ENCODE results near the gene EEF1AKMT3.

The EEF1AKMT3 gene

GRCh38 chr12:57772429-57773322 lies at the start of gene EEF1AKMT3:
EEF1AKMT3 (plus strand) TSS chr12:57772614; CDS start chr12:57772725, 111 bp downstream.
- no peak for DNase-seq
- ATAC-seq: peak; percentile 46
- no peaks in the 10 kb centered on the region for H3K9me3 Mint-ChIP-seq
- H3K4me3 Mint-ChIP-seq: peak within 1 kb of the TSS; percentile 99
- peaks cover 30% of the 10 kb centered on the region for H3K4me1 Mint-ChIP-seq
- no peaks in the 10 kb centered on the region for H3K27me3 Mint-ChIP-seq
- H3K27ac Mint-ChIP-seq: peak within 1 kb of the TSS; percentile 98 to 99

DNA sequence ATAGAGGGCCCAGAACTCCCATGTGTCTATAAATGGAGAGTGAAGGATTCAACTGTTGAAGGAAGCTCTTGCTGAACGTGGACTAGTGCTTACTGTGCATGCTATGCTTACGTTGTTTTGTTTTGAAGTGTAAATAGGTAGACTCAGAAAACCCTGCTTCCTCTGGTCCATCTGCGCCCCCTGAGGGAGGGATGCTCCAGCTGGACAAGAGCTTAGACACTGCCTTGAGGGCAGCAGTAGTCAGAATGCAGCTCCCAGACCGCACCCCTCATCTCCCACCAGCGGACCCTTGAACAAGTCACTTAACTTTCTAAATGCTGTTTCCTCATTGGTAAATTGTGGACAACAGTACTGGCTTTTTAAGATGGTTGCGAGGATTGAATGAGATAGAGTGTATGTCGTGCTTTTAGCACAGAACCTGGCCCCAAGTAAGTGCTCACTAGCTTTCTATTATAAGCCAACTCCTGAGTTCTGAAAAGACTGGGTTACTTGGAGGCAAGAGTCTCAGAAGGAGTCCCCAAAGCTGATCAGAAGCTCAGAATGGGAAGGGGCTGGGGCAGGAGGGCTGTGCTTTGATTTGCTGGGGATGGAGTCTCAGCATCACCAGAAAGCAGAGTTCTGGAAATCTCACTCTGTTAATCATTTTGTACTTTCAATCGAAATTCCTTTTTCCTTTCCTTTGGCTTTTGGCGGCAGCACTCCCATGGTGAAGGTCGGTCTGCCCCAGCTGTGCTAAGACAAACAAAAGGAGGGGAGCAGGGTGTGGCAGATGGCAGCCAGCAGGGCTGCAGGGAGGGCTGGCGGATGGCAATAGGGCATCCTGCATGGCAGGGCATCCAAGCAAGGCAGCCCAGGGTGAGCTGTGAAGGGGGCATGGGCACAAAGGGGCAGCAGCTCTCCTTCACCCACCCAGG lies 49.4 kb upstream of the EEF1AKMT3 start:
- H3K9me3 Mint-ChIP-seq: no peaks in the 10 kb centered on the region
- H3K4me3 Mint-ChIP-seq: no peak overlapping the region
- no peak for ATAC-seq
- no peaks in the 10 kb centered on the region for H3K27me3 Mint-ChIP-seq
- H3K27ac Mint-ChIP-seq: no peak overlapping the region
- no peak for DNase-seq
- H3K4me1 Mint-ChIP-seq: peaks cover 12% of the 10 kb centered on the region

- Mint-ChIP-seq H3K9me3 (no peaks in the 10 kb centered on the region), H3K4me3 (no peak overlapping the region), H3K4me1 (peaks cover 12% of the 10 kb centered on the region), H3K27me3 (no peaks in the 10 kb centered on the region), H3K27ac (no peak overlapping the region)
- ATAC-seq (no peak), DNase-seq (no peak)
Measured at GRCh38 chr12:57723630-57723962, 48.8 kb upstream of the EEF1AKMT3 start.

DNA sequence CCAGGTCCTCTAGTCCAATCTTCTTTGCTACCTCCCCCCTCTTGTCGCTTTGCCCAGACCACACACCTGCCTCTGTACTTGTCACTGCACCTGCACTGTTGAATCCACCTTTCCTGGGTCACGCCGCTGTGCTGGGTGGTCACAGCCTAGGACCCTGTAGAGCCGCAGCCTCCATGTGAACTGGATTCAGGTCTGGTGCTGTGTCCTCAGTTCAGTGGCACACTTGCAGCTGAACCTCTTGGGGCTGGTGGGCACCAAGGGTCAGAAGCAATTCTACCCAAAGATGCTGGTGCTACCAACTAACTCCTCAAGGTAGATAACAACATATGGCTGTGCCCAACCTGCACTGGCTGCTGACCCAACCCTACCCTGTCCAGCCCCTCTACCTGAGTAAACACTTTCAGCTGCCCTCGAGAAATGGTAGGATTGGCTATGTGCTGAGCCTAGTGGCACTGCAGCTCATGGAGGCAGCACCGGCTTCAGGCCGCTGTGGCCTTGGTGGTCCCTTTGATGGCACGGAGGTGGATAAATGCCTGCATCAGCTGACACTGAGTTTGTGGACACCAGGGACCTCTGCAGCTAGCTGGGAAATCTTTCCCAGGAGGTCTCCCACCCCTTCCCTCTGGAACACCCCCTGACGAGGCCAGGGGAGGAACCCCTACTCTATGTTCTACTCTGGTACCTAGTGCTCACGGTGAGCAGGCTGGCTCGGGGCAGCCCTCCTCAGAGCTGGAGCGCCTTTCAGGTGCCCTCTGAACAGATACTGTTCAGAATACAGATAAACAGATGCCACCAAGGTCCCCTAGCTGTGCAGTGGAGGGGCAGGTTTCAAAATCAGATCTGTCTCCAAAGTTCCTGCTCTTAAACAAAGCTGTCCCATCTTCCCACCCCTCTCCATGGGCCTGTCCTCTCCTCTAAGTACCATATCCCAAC lies 48.1 kb upstream of the EEF1AKMT3 start:
- Mint-ChIP-seq H3K27ac (no peak overlapping the region), H3K4me1 (peaks cover 12% of the 10 kb centered on the region), H3K9me3 (no peaks in the 10 kb centered on the region), H3K27me3 (no peaks in the 10 kb centered on the region), H3K4me3 (no peak overlapping the region)
- DNase-seq: no peak
- ATAC-seq: no peak

GRCh38 chr12:57724936-57725740 lies 47.3 kb upstream of the EEF1AKMT3 start:
- ATAC-seq (no peak), DNase-seq (no peak)
- H3K27ac Mint-ChIP-seq: peak overlapping the region in 1 of 2 donors; percentile 51
- no peak overlapping the region for H3K4me3 Mint-ChIP-seq
- H3K9me3 Mint-ChIP-seq: no peaks in the 10 kb centered on the region
- peaks cover 12% of the 10 kb centered on the region for H3K4me1 Mint-ChIP-seq
- H3K27me3 Mint-ChIP-seq: no peaks in the 10 kb centered on the region

DNA sequence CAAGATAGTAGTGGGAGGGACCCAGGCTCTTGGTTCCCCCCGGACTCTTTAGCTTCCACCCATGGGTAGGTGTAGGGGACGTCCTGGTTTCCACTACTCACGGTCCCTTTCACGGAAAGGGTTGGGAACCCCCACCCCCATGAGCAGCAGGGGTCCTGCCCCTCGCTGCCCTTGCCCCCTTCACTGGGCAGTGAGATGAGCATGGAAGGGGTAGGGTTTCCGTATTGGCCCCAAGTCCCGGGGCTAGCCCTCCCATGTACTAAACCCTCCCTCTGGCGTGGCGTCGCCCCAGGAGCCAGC lies 46.6 kb upstream of the EEF1AKMT3 start:
- Mint-ChIP-seq H3K9me3 (no peaks in the 10 kb centered on the region), H3K4me3 (no peak overlapping the region), H3K27me3 (no peaks in the 10 kb centered on the region), H3K4me1 (peaks cover 12% of the 10 kb centered on the region), H3K27ac (peak overlapping the region in 1 of 2 donors; percentile 75)
- ATAC-seq (no peak), DNase-seq (no peak)

DNA sequence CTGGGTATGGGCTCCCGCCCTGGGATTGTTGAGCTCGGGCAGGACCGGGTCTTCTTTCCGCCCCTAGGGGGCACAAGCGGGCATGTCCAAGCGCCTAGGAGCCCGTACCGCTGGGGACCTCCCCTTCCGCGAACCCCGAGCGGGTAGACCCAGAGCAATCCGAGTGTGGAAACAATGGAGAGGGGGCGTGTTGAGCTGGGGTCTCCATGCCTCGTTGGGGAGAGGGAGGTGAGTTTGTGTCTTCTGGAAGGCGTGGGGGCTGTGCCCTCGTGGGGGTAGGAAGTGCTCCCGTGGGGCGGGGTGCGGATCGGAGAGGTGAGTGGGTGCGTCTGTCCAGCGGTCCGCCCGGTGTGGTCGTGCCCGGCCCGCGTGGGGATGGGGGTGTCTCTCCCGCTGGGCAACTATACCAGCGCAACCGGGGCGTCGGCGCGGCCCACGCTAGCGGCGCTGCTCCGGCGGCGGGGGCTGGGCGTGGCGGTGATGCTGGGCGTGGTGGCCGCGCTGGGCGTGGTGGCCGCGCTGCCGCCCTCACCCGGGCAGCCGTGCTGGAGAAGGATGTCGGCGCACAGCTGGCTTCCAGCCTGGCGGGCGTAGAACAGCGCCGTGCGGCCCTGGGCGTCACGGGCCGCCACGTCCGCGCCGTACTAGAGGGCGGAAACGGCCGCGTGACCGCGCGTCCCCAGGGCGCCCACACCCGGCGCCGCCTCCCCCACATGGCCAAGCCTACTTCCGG lies 46.1 kb upstream of the EEF1AKMT3 start:
- Mint-ChIP-seq H3K27me3 (no peaks in the 10 kb centered on the region), H3K4me1 (peaks cover 12% of the 10 kb centered on the region), H3K9me3 (no peaks in the 10 kb centered on the region), H3K4me3 (peak overlapping the region in 1 of 2 donors; percentile 34), H3K27ac (peak overlapping the region in 1 of 2 donors; percentile 75)
- ATAC-seq: peak; percentile 52
- DNase-seq: no peak

DNA sequence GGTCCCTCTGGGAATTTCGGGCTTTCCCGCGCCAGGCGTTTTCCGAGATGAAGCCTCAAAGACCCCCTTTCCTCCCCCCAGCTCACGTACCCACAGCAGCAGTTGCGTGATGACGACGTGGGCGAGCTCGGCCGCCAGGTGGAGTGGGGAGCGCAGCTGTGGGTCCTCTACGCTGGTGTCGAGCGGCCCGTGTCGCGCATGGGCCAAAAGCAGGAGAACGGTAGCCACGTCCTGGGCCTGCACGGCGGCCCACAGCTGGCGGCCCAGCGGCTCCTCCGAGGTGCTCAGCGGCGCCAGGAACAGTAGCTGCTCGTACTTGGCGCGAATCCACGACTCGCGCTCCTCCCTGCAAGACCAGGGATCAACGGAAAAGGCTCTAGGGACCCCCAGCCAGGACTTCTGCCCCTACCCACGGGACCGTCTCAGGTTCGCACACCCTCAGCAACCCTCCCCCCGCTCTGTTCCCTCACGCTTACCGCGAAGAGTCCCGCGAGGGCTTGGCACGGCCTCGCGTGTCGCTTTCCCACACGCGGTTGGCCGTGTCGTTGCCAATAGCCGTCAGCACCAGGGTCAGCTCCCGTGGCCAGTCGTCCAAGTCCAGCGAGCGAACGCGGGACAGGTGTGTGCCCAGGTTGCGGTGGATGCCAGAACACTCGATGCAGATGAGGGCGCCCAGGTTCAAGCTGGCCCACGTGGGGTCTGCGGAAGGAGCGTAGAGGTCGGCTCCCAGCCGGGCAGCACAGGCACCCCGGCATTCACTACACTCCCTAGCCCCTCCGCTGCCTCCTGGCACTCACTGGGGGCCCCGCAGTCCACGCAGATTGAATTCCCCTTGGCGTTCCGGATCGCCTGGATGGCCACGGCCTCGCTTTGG lies 45.3 kb upstream of the EEF1AKMT3 start:
- DNase-seq (peak in 1 of 2 donors; percentile 12), ATAC-seq (no peak)
- Mint-ChIP-seq H3K4me1 (peaks cover 8% of the 10 kb centered on the region), H3K27ac (peak overlapping the region in 1 of 2 donors; percentile 51), H3K9me3 (no peaks in the 10 kb centered on the region), H3K27me3 (no peaks in the 10 kb centered on the region), H3K4me3 (no peak overlapping the region)

DNA sequence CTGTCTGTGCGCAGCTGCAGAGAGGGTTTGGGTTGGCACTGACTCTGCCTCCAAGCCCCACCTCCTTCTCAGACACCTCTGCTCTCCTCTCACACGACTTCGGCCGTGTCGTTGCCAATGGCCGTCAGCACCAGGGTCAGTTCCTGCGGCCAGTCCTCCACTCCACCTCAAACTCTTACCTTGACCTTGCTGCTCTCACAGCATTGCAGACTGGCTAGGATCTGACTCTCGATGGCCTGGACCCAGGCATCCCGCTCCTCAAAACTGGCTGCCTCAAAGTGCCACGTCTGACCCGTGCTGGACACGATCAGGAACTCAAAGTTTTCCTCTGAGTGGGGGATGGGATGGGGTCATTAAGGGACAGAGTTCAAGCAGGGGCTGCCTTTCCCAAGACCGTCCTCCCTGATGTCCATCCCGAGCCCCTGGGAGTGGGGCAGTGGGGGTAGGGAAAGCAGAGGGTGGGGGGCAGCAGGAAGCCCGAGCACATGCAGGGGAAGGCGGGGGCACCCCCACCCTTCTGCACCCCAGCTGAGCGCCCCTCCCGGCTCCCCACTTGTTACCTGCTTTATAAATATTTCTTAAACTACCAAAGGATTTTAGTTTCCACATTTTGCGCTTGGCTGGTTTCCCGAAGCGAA lies 44.5 kb upstream of the EEF1AKMT3 start:
- peak in 1 of 2 donors; percentile 8 for DNase-seq
- peak overlapping the region in 1 of 2 donors; percentile 79 for H3K27ac Mint-ChIP-seq
- peaks cover 8% of the 10 kb centered on the region for H3K4me1 Mint-ChIP-seq

DNA sequence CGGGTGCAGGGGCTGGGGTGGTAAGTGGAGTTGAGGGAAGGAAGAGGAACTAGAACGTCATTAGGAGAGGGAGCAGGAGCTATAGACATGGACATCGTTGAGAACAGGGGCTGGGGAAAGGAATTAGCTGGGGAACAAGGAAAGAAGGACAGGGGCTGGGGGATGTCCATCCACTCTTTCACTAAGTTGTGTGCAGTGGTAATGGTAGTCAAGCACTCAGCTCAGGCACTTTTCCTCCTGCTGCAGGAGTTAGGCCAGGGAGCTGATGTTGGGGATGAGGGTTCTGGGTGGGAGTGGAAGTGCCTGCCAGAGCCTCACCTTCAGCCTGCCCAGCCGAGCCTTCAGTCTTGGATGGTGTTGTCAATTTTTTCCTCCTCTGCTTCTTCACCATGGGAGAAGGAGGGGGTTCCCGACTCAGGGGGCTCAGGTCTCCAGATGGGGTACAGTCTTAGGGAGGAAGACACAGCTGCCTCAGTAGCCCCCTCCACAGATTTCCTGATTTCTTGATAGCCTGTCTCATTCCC lies 43.0 kb upstream of the EEF1AKMT3 start:
- Mint-ChIP-seq H3K4me1 (peaks cover 8% of the 10 kb centered on the region), H3K27me3 (no peaks in the 10 kb centered on the region), H3K27ac (peak overlapping the region; percentile 2 to 79), H3K4me3 (no peak overlapping the region), H3K9me3 (no peaks in the 10 kb centered on the region)
- DNase-seq (peak in 1 of 2 donors; percentile 8), ATAC-seq (no peak)

More for the DNA sequence above, 44.5 kb upstream of the EEF1AKMT3 start:
- ATAC-seq: no peak
- H3K9me3 Mint-ChIP-seq: no peaks in the 10 kb centered on the region
- H3K27me3 Mint-ChIP-seq: no peaks in the 10 kb centered on the region
- H3K4me3 Mint-ChIP-seq: no peak overlapping the region

GRCh38 chr12:57730336-57731067 lies 41.9 kb upstream of the EEF1AKMT3 start:
- H3K4me3 Mint-ChIP-seq: no peak overlapping the region
- H3K9me3 Mint-ChIP-seq: no peaks in the 10 kb centered on the region
- no peak for DNase-seq
- peaks cover 14% of the 10 kb centered on the region for H3K4me1 Mint-ChIP-seq
- H3K27me3 Mint-ChIP-seq: no peaks in the 10 kb centered on the region
- no peak for ATAC-seq
- H3K27ac Mint-ChIP-seq: peak overlapping the region in 1 of 2 donors; percentile 72

GRCh38 chr12:57731411-57732080 lies 40.9 kb upstream of the EEF1AKMT3 start:
- no peak for ATAC-seq
- DNase-seq: no peak
- Mint-ChIP-seq H3K27ac (no peak overlapping the region), H3K27me3 (no peaks in the 10 kb centered on the region), H3K9me3 (no peaks in the 10 kb centered on the region), H3K4me3 (no peak overlapping the region), H3K4me1 (peaks cover 11% of the 10 kb centered on the region)
